Measurements from ENCODE around the gene CDK19. TPM values are rescaled to one million over a fixed set of nuclear protein-coding genes. Genes with fewer than 3 reads are reported as not detected.
"Not testable (repeated sequence)": the region's sequence is repeated elsewhere in the genome, so short reads cannot be mapped to it uniquely, and the experiment has no call there.

The CDK19 gene
- total RNA-seq, 1 donor from 2014 or later, result 41.6 TPM

GRCh38 chr6:110856296-110856695 is 41.0 kb upstream of the CDK19 start:
- no peak for TF ChIP-seq CTCF (IDR thresholded peaks at IDR 0.05; ENCODE audit: unreplicated experiment)
- Mint-ChIP-seq H3K36me3 (no peaks in the 10 kb centered on the region), H3K27ac (no peak overlapping the region), H3K4me3 (no peak overlapping the region), H3K27me3 (ENCODE audit: low read depth) (no peaks in the 10 kb centered on the region), H3K4me1 (no peaks in the 10 kb centered on the region), H3K9me3 (no peaks in the 10 kb centered on the region)
- DNase-seq (ENCODE audit: low spot score in 2 of 2, unreplicated experiment in 2 of 2), result no peak

- Mint-ChIP-seq H3K9me3 (no peaks in the 10 kb centered on the region), H3K4me1 (no peaks in the 10 kb centered on the region), H3K4me3 (no peak overlapping the region), H3K27ac (no peak overlapping the region), H3K36me3 (no peaks in the 10 kb centered on the region), H3K27me3 (ENCODE audit: low read depth) (no peaks in the 10 kb centered on the region)
- TF ChIP-seq CTCF (IDR thresholded peaks at IDR 0.05; ENCODE audit: unreplicated experiment), result no peak
- DNase-seq (ENCODE audit: low spot score in 2 of 2, unreplicated experiment in 2 of 2), result no peak
Observed at GRCh38 chr6:110853754-110854477, 38.6 kb upstream of the CDK19 start.

GRCh38 chr6:110852773-110853172 is 37.5 kb upstream of the CDK19 start:
- no peaks in the 10 kb centered on the region for H3K4me1 Mint-ChIP-seq
- H3K9me3 Mint-ChIP-seq, result no peaks in the 10 kb centered on the region
- no peak overlapping the region for H3K27ac Mint-ChIP-seq
- no peaks in the 10 kb centered on the region for H3K36me3 Mint-ChIP-seq
- H3K27me3 Mint-ChIP-seq (ENCODE audit: low read depth), result no peaks in the 10 kb centered on the region
- no peak for TF ChIP-seq CTCF (IDR thresholded peaks at IDR 0.05; ENCODE audit: unreplicated experiment)
- no peak overlapping the region for H3K4me3 Mint-ChIP-seq
- DNase-seq (ENCODE audit: low spot score in 2 of 2, unreplicated experiment in 2 of 2), result no peak

- H3K36me3 Mint-ChIP-seq, result no peaks in the 10 kb centered on the region
- TF ChIP-seq CTCF (IDR thresholded peaks at IDR 0.05; ENCODE audit: unreplicated experiment), result no peak
- H3K27ac Mint-ChIP-seq, result no peak overlapping the region
- DNase-seq (ENCODE audit: low spot score in 2 of 2, unreplicated experiment in 2 of 2), result no peak
- H3K27me3 Mint-ChIP-seq (ENCODE audit: low read depth), result no peaks in the 10 kb centered on the region
- H3K4me1 Mint-ChIP-seq, result no peaks in the 10 kb centered on the region
- H3K4me3 Mint-ChIP-seq, result no peak overlapping the region
- peaks cover under 1% of the 10 kb centered on the region for H3K9me3 Mint-ChIP-seq
Observed at GRCh38 chr6:110849781-110850180, 34.5 kb upstream of the CDK19 start.

GRCh38 chr6:110841266-110841665 is 26.0 kb upstream of the CDK19 start:
- TF ChIP-seq CTCF (IDR thresholded peaks at IDR 0.05; ENCODE audit: unreplicated experiment), result no peak
- DNase-seq (ENCODE audit: low spot score in 2 of 2, unreplicated experiment in 2 of 2), result no peak
- no peaks in the 10 kb centered on the region for H3K27me3 Mint-ChIP-seq (ENCODE audit: low read depth)
- H3K36me3 Mint-ChIP-seq, result no peaks in the 10 kb centered on the region
- no peak overlapping the region for H3K4me3 Mint-ChIP-seq
- H3K9me3 Mint-ChIP-seq, result peaks cover 3% of the 10 kb centered on the region
- H3K27ac Mint-ChIP-seq, result no peak overlapping the region
- H3K4me1 Mint-ChIP-seq, result no peaks in the 10 kb centered on the region

GRCh38 chr6:110835751-110836150 is 20.5 kb upstream of the CDK19 start:
- not testable (repeated sequence) for H3K9me3 Mint-ChIP-seq; DNase-seq (ENCODE audit: low spot score in 2 of 2, unreplicated experiment in 2 of 2); H3K4me3 Mint-ChIP-seq; H3K27ac Mint-ChIP-seq; H3K36me3 Mint-ChIP-seq; H3K27me3 Mint-ChIP-seq (ENCODE audit: low read depth); H3K4me1 Mint-ChIP-seq

Data from mesothelial cell of epicardium (in vitro differentiated cells).